Measurements from ENCODE around the gene HPCAL1. TPM values are rescaled to one million over a fixed set of nuclear protein-coding genes. Genes with fewer than 3 reads are reported as not detected.

Gene HPCAL1
- total and polyA plus RNA-seq, 2 donors (not counting 3 experiments of a cell fraction or from before 2014, with no cell fraction given) = 56.5 to 77.4 TPM

GRCh38 chr2:10331027-10331701 is 28.5 kb downstream of the HPCAL1 start:
- TF ChIP-seq POLR2A (IDR thresholded peaks at IDR 0.05; ENCODE audit: low read depth, low read length) (no peak), EZH2 (IDR thresholded peaks at IDR 0.05; ENCODE audit: borderline replicate concordance, low read depth, low read length, severe bottlenecking) (no peak), CTCF (IDR thresholded peaks at IDR 0.05; ENCODE audit: extremely low read depth in 1 of 2, insufficient read depth in 1 of 2, low read depth in 1 of 2, low read length in 2 of 2) (peak in 1 of 2 donors; percentile 9), POLR2AphosphoS5 (IDR thresholded peaks at IDR 0.05; ENCODE audit: insufficient read depth, low read depth, low read length) (no peak), JUN (IDR thresholded peaks at IDR 0.05; ENCODE audit: borderline replicate concordance, insufficient read depth, insufficient read length, low read depth) (no peak), MAX (IDR thresholded peaks at IDR 0.05; ENCODE audit: insufficient read depth, insufficient read length) (no peak), GATA2 (IDR thresholded peaks at IDR 0.05; ENCODE audit: insufficient read depth, insufficient read length, low read depth, low read length) (no peak)
- Histone ChIP-seq H3K9ac (replicated peaks; ENCODE audit: extremely low read depth, insufficient read depth, low read length) (peak overlapping the region; percentile 68), H2AFZ (ENCODE audit: low read depth, low read length) (peak overlapping the region; percentile 45), H3K27ac (ENCODE audit: insufficient read depth, low read depth, low read length) (peak overlapping the region; percentile 88), H4K20me1 (replicated peaks; ENCODE audit: control insufficient read depth, extremely low read depth, insufficient read depth, low read length) (no peaks in the 10 kb centered on the region), H3K4me1 (ENCODE audit: control insufficient read depth, extremely low read depth, insufficient read depth, low read length) (peaks cover 51% of the 10 kb centered on the region), H3K9me3 (replicated peaks; ENCODE audit: control insufficient read depth, insufficient read depth, low read length) (no peaks in the 10 kb centered on the region), H3K79me2 (ENCODE audit: control insufficient read depth, insufficient read depth, low read length) (peaks cover 76% of the 10 kb centered on the region), H3K4me2 (ENCODE audit: insufficient read depth, low read length) (peak overlapping the region; percentile 51), H3K36me3 (ENCODE audit: control insufficient read depth in 2 of 2, extremely low read depth in 1 of 2, insufficient read depth in 2 of 2, low read length in 2 of 2) (no peaks in the 10 kb centered on the region), H3K27me3 (ENCODE audit: control insufficient read depth in 2 of 2, insufficient read depth in 2 of 2, low read length in 2 of 2) (no peaks in the 10 kb centered on the region), H3K4me3 (replicated peaks in 1 of 3; ENCODE audit: insufficient read depth in 1 of 3, low read depth in 1 of 3, low read length in 3 of 3) (peak overlapping the region in 1 of 3 experiments; percentile 20), H3K9me1 (replicated peaks; ENCODE audit: control insufficient read depth, extremely low read depth, insufficient read depth, low read length) (no peaks in the 10 kb centered on the region)
- DNase-seq (ENCODE audit: low read depth, low spot score) (peak; percentile 49), FAIRE-seq (no peak)
- dilution Hi-C loops (cut with MboI; ENCODE audit: extremely low pct_ligation_motif_present, low sequenced_read_pairs) = no loop called here
- ChIA-PET POLR2A (no interaction called here), CTCF (interaction anchor here (0.8 to 5.8 kb wide), 7 partner anchors 11 to 207 kb away, joined by 3 to 38 read pairs (median 5); no protein-coding TSS in a partner anchor)
- intact Hi-C loops (cut with micrococcal nuclease) = loop anchor here (2.0 to 5.0 kb wide), 2 partner anchors 60 to 169 kb away; no protein-coding TSS in a partner anchor
- BruUV-seq (replicated peaks) = no TSS peak

All from endothelial cell of umbilical vein (primary cell).